Psoas muscle (tissue), 8 donors: ENCODE results near the gene LRRK1. TPM values are rescaled to one million over a fixed set of nuclear protein-coding genes. Genes with fewer than 3 reads are reported as not detected.

Experiments used
- ATAC-seq, 4 donors: fragments of 200-7000 bp; cut with Tn5 transposase; one replicate each; pipeline ENCODE4 v1.9.1; 2020; ENCODE audit warnings: moderate library complexity in 3 of 4, mild to moderate bottlenecking in 2 of 4
- DNase-seq, 2 donors: peaks; one replicate each; pipeline ENCODE4 v3.0.0-alpha.2; 2020
- H3K27ac ChIP-seq: fragments of 200-600 bp; one replicate; pipeline ENCODE4 v1.8.0; 2022
- H3K27me3 ChIP-seq, 3 donors: fragments of 200-600 bp in 1 of 3; one replicate each; pipeline versions ENCODE4 v1.6.1 to v1.8.0; 2013 to 2022; ENCODE audit warnings: low read length in 2 of 3, mild to moderate bottlenecking in 2 of 3, moderate library complexity in 1 of 3; ENCODE audit not compliant: insufficient read depth in 3 of 3
- H3K36me3 ChIP-seq, 2 donors: fragments of 200-600 bp in 1 of 2; one replicate each; pipeline versions ENCODE4 v1.6.1 to v1.8.0; 2013 to 2022; ENCODE audit warnings: low read depth in 1 of 2, mild to moderate bottlenecking in 1 of 2, moderate library complexity in 1 of 2; ENCODE audit not compliant: insufficient read depth in 1 of 2
- H3K4me1 ChIP-seq: fragments of 200-600 bp; one replicate; pipeline ENCODE4 v1.8.0; 2022
- H3K4me3 ChIP-seq: fragments of 200-600 bp; one replicate; pipeline ENCODE4 v1.8.0; 2022; ENCODE audit warnings: mild to moderate bottlenecking
- H3K9me3 ChIP-seq: fragments of 200-600 bp; one replicate; pipeline ENCODE4 v1.8.0; 2022
- WGBS, 3 donors: extraction: QIAGEN DNeasy Blood & Tissue Kit; methylation state at CpG; one replicate each; pipeline versions ENCODE4 v1.1.6 to v1.1.7; 2013; 5-methylcytosine and 5-hydroxymethylcytosine counted together
- intact Hi-C, 2 donors: fragments of 100-400 bp; cut with DNase I; formaldehyde crosslinking; loops; one replicate each; pipeline versions ENCODE4 v1.11.0 to v1.14.2; 2022
- polyA plus RNA-seq, 3 donors: library from polyadenylated mRNA; stranded (reverse); fragments of 200-250 nt; gene quantifications; one replicate each; pipeline ENCODE4 v1.2.3, GENCODE V29; 2013
- total RNA-seq, 4 donors: library from RNA; stranded (reverse); fragmentation: NEBNext Ultra II Directional in 2 of 4; extraction: Animal tissue kit (Norgen Biotek cat#: 25700) in 2 of 4; gene quantifications; one replicate each; pipeline versions ENCODE4 v1.2.1 to v1.2.4, GENCODE V29; 2021 to 2023
- TF ChIP-seq, protein P1 (sequence below): fragments of 200-600 bp; IDR thresholded peaks from one replicate; pipeline ENCODE4 v1.8.0; 2022; ENCODE audit warnings: antibody characterized with exemption
- donor health status: healthy with polysubstance abuse.
- donor health status: DM: no; HTN: no; CAD: no; lungs with moderate emphysema.
- donor health status: Bipolar disorder and iron deficiency.
- donor health status: healthy.
- donor health status: DM: yes; HTN: yes; CAD: no.
- donor health status: DM: no; HTN: no; CAD: no.
- donor health status: DM: no; HTN: no; CAD: no.
- donor health status: DM: yes; HTN: yes; CAD: no.

LRRK1 gene
- total and polyA plus RNA-seq, 7 donors, result 0.91 to 7.6 (median 2.6) TPM

DNA sequence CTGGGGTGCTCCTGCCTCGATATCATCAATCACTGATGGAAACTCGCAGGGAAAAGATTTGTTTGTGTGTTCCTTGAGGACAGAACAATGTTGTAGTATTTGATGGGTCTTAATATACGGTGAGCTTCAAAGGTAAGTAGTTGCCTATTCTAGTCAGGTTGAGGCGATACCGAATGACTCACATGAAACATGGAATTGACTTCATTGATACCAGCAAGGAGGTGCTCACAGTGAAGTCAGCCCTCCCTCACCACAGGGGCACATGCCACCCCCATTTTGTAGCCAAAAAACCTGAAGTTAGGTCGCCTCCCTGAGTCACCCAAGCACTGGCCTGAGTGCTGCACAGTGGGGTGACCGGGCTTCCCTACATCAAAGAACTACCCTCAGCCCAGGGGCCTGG, 43.2 kb upstream of the LRRK1 start:
- H3K4me3 ChIP-seq, result no peak overlapping the region
- ATAC-seq, result no peak

DNA sequence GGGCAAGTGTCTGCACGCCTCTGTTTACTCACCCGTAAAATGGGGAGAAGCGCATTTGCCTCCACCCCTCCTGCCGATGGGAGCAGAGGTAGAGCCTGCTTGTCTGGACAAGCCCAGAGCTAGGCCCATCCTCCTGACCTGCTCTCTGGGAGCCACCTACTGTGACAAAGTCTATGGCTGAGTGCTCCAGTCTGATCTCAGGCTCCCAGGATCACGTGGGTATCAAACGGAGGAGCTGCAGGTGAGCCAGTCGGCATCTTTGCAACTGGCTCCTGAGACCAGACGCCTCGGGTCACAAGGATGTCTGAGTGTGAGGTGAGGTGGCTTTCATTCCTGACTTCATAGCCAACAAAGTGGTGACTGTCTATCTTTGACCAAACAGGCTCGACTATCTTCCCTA, 41.6 kb upstream of the LRRK1 start:
- Histone ChIP-seq H3K4me3 (no peak overlapping the region), H3K9me3 (no peaks in the 10 kb centered on the region), H3K36me3 (no peaks in the 10 kb centered on the region), H3K27ac (no peak overlapping the region), H3K4me1 (no peaks in the 10 kb centered on the region), H3K27me3 (peaks cover 0 to 21% (median 2%) of the 10 kb centered on the region in 3 donors)
- ATAC-seq, result no peak
- no peak for DNase-seq
- WGBS, 3 donors, result 88 to 98% (median 97%) methylated on average over 10 of the region's 10 CpGs
- intact Hi-C loops, result no loop called here
- TF ChIP-seq, protein P1, sequence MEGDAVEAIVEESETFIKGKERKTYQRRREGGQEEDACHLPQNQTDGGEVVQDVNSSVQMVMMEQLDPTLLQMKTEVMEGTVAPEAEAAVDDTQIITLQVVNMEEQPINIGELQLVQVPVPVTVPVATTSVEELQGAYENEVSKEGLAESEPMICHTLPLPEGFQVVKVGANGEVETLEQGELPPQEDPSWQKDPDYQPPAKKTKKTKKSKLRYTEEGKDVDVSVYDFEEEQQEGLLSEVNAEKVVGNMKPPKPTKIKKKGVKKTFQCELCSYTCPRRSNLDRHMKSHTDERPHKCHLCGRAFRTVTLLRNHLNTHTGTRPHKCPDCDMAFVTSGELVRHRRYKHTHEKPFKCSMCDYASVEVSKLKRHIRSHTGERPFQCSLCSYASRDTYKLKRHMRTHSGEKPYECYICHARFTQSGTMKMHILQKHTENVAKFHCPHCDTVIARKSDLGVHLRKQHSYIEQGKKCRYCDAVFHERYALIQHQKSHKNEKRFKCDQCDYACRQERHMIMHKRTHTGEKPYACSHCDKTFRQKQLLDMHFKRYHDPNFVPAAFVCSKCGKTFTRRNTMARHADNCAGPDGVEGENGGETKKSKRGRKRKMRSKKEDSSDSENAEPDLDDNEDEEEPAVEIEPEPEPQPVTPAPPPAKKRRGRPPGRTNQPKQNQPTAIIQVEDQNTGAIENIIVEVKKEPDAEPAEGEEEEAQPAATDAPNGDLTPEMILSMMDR, result no peak

More for the DNA sequence above, 43.2 kb upstream of the LRRK1 start:
- TF ChIP-seq, protein P1, result no peak
- H3K27me3 ChIP-seq, result peaks cover 0 to 21% (median 2%) of the 10 kb centered on the region in 3 donors
- DNase-seq, result no peak
- intact Hi-C loops, result no loop called here
- no peaks in the 10 kb centered on the region for H3K36me3 ChIP-seq
- WGBS, 3 donors, result 91 to 95% (median 94%) methylated on average over 7 of the region's 7 CpGs
- no peaks in the 10 kb centered on the region for H3K4me1 ChIP-seq
- no peaks in the 10 kb centered on the region for H3K9me3 ChIP-seq
- no peak overlapping the region for H3K27ac ChIP-seq

DNA sequence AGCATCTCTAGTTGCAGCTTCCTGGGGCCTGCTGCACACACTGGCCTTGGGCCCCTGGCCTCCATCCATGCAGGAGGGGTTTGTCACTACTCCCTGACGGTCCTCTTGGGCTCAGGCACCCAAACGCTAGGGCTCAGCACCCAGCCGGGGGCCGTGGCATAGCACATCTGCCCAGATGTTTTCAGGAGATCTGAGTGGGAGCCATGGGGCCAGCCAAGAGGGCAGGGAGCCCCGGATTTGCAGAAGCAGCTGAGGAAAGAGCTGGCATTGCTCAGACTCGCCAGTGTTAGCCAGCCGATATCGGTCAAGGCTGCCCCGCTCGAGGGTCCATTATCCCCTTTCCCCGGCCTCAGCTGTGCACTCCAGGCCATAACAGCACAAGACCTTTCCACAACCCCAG, 41.0 kb upstream of the LRRK1 start:
- intact Hi-C loops, result no loop called here

DNA sequence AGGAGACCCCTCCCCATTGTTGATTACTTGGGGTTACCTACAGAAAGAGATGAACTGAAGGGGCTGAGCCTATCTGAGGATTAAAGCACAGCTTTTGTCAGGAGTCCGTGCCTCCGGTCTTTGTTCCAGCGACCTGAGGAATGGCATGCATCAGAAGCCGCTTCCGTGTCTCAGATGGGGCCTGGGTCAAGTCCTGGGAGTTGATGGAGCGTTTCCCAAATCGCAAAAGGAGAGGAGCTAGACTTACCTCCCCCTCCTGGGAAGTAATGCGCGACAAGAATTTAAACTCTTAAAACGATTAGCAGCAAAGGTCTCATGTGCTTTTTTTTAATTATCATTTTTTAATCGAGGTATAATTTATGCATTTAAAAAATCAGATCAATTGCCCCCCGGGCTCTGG, 40.5 kb upstream of the LRRK1 start:
- no peak for DNase-seq
- Histone ChIP-seq H3K27me3 (peaks cover 0 to 21% (median 2%) of the 10 kb centered on the region in 3 donors), H3K4me1 (no peaks in the 10 kb centered on the region), H3K4me3 (peak overlapping the region; percentile 76), H3K9me3 (no peaks in the 10 kb centered on the region), H3K27ac (no peak overlapping the region), H3K36me3 (no peaks in the 10 kb centered on the region)
- ATAC-seq, result no peak
- WGBS, 3 donors, result 48 to 57% (median 49%) methylated on average over 12 of the region's 12 CpGs
- TF ChIP-seq, protein P1, result no peak
- intact Hi-C loops, result no loop called here

More for the DNA sequence above, 41.0 kb upstream of the LRRK1 start:
- Histone ChIP-seq H3K4me3 (no peak overlapping the region), H3K27ac (no peak overlapping the region), H3K9me3 (no peaks in the 10 kb centered on the region), H3K27me3 (peaks cover 0 to 21% (median 2%) of the 10 kb centered on the region in 3 donors), H3K36me3 (no peaks in the 10 kb centered on the region), H3K4me1 (no peaks in the 10 kb centered on the region)
- 62 to 77% (median 70%) methylated on average over 11 of the region's 11 CpGs for WGBS, 3 donors
- ATAC-seq (no peak), DNase-seq (no peak)
- TF ChIP-seq, protein P1, result no peak

DNA sequence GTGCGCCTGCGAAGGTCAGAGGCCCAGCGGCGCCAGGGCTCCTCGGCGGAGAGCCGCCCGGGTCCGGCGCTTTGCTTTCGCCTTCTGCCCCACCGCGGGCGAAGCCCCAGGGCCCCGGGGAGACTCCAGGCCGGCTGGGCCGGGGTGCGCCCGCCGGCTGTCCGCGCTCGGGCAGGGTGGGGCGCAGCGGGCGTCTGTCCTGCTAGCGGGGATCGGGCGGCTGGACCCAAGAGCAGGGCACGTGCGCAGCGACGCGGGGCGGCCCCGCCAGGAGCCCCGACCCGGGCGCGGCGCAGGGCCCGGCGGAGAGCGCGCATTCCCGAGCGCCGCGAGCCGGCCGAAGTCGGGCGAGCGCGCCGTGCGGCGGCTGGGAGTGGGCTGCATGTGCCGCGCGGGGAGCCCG, 40.1 kb upstream of the LRRK1 start:
- H3K27me3 ChIP-seq, result peaks cover 0 to 21% (median 2%) of the 10 kb centered on the region in 3 donors
- peak in 1 of 2 donors; percentile 31 for DNase-seq
- no peaks in the 10 kb centered on the region for H3K36me3 ChIP-seq
- TF ChIP-seq, protein P1, result no peak
- H3K9me3 ChIP-seq, result no peaks in the 10 kb centered on the region
- 2 to 4% (median 4%) methylated on average over 29 to 62 of the region's 62 CpGs for WGBS, 3 donors
- ATAC-seq, result peak; percentile 32 to 59 (median 52)
- H3K4me3 ChIP-seq, result peak overlapping the region; percentile 76
- peak overlapping the region; percentile 66 for H3K27ac ChIP-seq
- H3K4me1 ChIP-seq, result no peaks in the 10 kb centered on the region
- intact Hi-C loops, result no loop called here
